GM13976 (cell line): ENCODE data around the gene RNASE8.
A peak's percentile ranks its signal among the peaks of the same experiment; 100 is the strongest.

ENCODE experiments used
- DNase-seq: peaks from one replicate; pipeline ENCODE4 v3.0.0; 2012; ENCODE audit warnings: low spot score
- CTCF ChIP-seq: IDR thresholded peaks from 2 replicates; pipeline ENCODE4 v1.5.1; 2012; ENCODE audit warnings: borderline replicate concordance, mild to moderate bottlenecking; ENCODE audit not compliant: insufficient read depth; ENCODE audit errors: extremely low read depth, missing control alignments, control extremely low read depth
- in situ Hi-C: fragments of 300-500 bp; cut with MboI; formaldehyde crosslinking; loops from one replicate; pipeline ENCODE4 v1.12.0; 2022; ENCODE audit warnings: low sequenced_read_pairs, mixed read lengths, inconsistent platforms; ENCODE audit not compliant: unreplicated experiment

The RNASE8 gene

GRCh38 chr14:21098076-21098891, 40.7 kb downstream of the RNASE8 start, which contains the start of gene ZNF219:
TSS of gene ZNF219 (minus strand) at chr14:21098655. CDS start at chr14:21093591, 5,064 bp downstream.
- in situ Hi-C loops = loop anchor here (10.0 kb wide), 1 partner anchor 83 kb away; no protein-coding TSS in a partner anchor
- TF ChIP-seq CTCF = no peak
- peak; percentile 57 for DNase-seq

GRCh38 chr14:21098892-21099595, 41.4 kb downstream of the RNASE8 start:
- no peak for DNase-seq
- no peak for TF ChIP-seq CTCF
- in situ Hi-C loops = loop anchor here (10.0 kb wide), 1 partner anchor 84 kb away; no protein-coding TSS in a partner anchor

- in situ Hi-C loops = loop anchor here (10.0 kb wide), 1 partner anchor 85 kb away; no protein-coding TSS in a partner anchor
Measured at GRCh38 chr14:21099596-21099985, 42.0 kb downstream of the RNASE8 start.

GRCh38 chr14:21100931-21101330, 43.3 kb downstream of the RNASE8 start, which contains the start of gene TMEM253:
TSS of gene TMEM253 (plus strand) at chr14:21101066. CDS start at chr14:21101344, 278 bp downstream.
- TF ChIP-seq CTCF = no peak
- in situ Hi-C loops = no loop called here

More at GRCh38 chr14:21099596-21099985, 42.0 kb downstream of the RNASE8 start:
- no peak for DNase-seq
- no peak for TF ChIP-seq CTCF

GRCh38 chr14:21101802-21102413, 44.3 kb downstream of the RNASE8 start:
- in situ Hi-C loops = no loop called here
- TF ChIP-seq CTCF = no peak
- no peak for DNase-seq

More at GRCh38 chr14:21100931-21101330, 43.3 kb downstream of the RNASE8 start, which contains the start of gene TMEM253:
- DNase-seq = no peak
